GM21367 (cell line): ENCODE measurements around the gene GMPR2.

Source experiments
- ATAC-seq: cut with Tn5 transposase; IDR thresholded peaks from one replicate; pipeline ENCODE4 v1.9.1; 2021; ENCODE audit not compliant: unreplicated experiment

GMPR2 gene

DNA sequence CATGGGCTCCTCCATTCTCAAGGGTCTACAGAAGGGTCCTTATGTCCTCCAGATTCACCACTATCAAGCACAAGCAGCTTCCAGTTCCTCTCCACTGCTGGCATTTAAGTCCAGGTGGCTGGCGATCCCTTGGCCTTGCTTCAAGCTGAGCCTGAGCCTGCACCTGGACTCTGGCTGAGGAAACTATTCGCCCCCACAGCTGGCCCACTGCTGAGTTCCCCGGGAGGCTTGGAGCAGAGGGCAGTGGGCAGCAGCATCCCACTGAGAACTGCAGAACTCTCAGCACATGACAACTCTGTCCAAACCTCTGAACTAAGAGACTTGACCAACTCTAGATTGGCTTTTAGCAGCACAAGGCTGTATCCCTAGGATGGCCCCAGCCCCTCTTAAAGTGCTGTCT, 50.0 kb downstream of the GMPR2 start:
- no peak for ATAC-seq

DNA sequence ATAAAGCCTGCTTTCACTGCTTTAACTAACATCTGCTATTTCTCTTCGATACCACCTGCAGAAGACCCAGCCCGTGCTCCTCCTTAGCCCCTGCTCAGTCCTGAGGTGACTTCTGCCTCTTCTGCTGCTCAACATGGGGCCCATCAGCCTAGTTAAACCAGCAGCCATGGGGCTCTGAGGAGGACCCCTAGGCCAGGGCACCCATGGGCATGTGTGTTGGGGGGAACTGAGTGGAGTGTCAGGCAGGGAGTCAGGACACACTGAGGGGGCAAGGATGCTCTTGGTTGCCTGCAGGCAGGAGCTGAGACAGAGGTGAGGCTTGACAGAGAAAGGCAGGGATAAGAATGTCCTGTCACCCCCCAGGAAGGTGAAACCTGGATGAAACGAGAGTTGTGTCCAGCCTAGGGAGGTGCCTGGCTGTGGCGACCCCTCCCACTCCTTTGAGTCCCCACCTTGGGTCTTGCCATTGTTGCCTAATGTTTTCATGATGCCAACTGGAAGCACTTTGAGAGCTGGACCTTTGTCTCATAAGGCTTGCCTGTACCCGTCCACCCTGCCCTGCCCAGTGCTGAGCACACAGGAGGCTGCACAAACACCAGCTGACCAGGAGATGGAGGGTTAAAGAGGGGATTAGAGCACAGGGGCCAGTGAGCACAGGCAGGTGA, 51.2 kb downstream of the GMPR2 start:
- no peak for ATAC-seq

DNA sequence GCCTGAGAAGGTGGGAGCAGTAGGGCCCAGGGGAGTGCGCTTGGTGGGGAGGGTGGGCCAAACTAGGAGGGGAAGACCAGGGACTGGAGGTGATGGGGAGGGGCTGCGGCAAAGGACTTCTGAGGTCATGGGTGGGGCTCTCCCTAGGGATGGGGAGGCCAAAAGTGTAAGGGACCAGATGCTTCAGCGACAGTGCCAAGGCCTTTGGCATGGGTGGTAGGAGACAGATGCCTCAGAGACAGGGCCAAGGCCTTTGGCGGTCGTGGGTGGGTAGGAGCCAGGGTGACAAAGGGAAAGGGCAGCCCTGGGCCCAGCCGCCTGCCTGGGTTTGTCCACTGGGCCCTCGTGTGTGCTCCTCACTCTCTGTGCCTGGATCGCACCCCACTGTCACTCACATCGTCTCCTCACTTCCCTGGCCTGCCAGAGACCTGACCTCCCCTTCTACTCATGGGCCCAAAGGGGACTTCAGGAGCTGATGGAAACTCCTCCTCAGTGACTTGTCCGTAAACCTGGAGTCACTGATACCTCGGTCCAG, 51.8 kb downstream of the GMPR2 start:
- ATAC-seq, result no peak

DNA sequence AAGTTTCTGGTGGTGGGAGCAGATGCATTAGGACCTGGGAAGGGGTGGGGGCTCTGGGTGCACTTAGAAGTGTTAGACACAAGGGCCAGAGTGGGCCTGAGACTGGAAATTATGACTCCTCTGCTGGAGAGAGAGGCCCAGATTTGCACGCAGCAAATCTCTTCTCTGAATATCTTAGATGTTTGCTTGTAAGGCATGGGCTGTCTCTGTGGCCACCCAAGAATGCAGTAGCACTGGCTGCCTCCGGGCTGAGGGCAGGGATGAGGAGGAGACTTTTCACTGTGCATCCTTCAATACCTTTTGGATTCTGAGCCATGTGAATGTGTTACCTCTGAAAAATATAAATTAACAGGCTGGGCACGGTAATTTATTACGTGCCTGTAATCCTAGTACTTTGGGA, 52.6 kb downstream of the GMPR2 start:
- ATAC-seq, result no peak

DNA sequence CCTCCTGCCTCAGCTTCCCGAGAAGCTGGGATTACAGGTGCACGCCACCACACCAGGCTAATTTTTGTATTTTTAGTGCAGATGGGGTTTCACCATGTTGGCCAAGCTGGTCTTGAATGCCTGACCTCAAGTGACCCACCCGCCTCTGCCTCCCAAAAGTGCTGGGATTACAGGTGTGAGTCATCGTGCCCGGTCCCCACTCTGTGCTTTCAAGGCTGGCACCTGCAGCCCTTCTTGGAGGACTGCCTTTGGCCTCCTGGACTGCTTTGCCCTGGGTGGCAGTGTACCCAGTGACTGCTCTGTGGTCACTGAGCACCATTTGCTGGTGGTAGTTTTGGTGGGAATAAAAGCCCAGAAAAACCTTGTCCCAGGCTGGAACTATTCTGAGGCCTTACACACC, 54.3 kb downstream of the GMPR2 start:
- no peak for ATAC-seq
